Measurements from ENCODE around the gene SMDT1. TPM values are rescaled to one million over a fixed set of nuclear protein-coding genes. Genes with fewer than 3 reads are reported as not detected.

SMDT1 gene
- total and polyA plus RNA-seq, 12 donors: 111 to 197 (median 135) TPM

GRCh38 chr22:42056757-42057511, 22.6 kb upstream of the SMDT1 start:
- no peaks in the 10 kb centered on the region for H3K27me3 ChIP-seq
- ATAC-seq (no peak), DNase-seq (no peak)
- H3K4me3 ChIP-seq: no peak overlapping the region
- H3K36me3 ChIP-seq: peaks cover 0 to 46% (median 21%) of the 10 kb centered on the region in 9 donors
- 98 to 100% methylated on average over 1 of the region's 1 CpG for WGBS, 2 donors
- peaks cover 0 to 26% (median 12%) of the 10 kb centered on the region in 11 donors for H3K9me3 ChIP-seq
- no peak overlapping the region for H3K27ac ChIP-seq
- no peaks in the 10 kb centered on the region for H3K4me1 ChIP-seq
- TF ChIP-seq, protein P1, sequence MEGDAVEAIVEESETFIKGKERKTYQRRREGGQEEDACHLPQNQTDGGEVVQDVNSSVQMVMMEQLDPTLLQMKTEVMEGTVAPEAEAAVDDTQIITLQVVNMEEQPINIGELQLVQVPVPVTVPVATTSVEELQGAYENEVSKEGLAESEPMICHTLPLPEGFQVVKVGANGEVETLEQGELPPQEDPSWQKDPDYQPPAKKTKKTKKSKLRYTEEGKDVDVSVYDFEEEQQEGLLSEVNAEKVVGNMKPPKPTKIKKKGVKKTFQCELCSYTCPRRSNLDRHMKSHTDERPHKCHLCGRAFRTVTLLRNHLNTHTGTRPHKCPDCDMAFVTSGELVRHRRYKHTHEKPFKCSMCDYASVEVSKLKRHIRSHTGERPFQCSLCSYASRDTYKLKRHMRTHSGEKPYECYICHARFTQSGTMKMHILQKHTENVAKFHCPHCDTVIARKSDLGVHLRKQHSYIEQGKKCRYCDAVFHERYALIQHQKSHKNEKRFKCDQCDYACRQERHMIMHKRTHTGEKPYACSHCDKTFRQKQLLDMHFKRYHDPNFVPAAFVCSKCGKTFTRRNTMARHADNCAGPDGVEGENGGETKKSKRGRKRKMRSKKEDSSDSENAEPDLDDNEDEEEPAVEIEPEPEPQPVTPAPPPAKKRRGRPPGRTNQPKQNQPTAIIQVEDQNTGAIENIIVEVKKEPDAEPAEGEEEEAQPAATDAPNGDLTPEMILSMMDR (IDR thresholded peaks at IDR 0.05): no peak
- intact Hi-C loops (cut with DNase I): no loop called here

GRCh38 chr22:42060489-42060888, 19.0 kb upstream of the SMDT1 start:
- Histone ChIP-seq H3K36me3 (peaks cover 0 to 76% (median 27%) of the 10 kb centered on the region in 9 donors), H3K4me3 (no peak overlapping the region), H3K9me3 (peaks cover 0 to 26% (median 12%) of the 10 kb centered on the region in 11 donors), H3K27ac (no peak overlapping the region), H3K27me3 (no peaks in the 10 kb centered on the region), H3K4me1 (no peaks in the 10 kb centered on the region)
- no peak for ATAC-seq
- 90 to 96% methylated on average over 5 of the region's 5 CpGs for WGBS, 2 donors
- TF ChIP-seq, protein P1 (IDR thresholded peaks at IDR 0.05): no peak
- intact Hi-C loops (cut with DNase I): no loop called here
- DNase-seq: no peak

- Histone ChIP-seq H3K27ac (no peak overlapping the region), H3K4me1 (no peaks in the 10 kb centered on the region), H3K27me3 (no peaks in the 10 kb centered on the region), H3K9me3 (peaks cover 0 to 26% (median 12%) of the 10 kb centered on the region in 11 donors), H3K4me3 (no peak overlapping the region), H3K36me3 (peaks cover 0 to 81% (median 27%) of the 10 kb centered on the region in 9 donors)
- intact Hi-C loops (cut with DNase I): no loop called here
- TF ChIP-seq, protein P1 (IDR thresholded peaks at IDR 0.05): no peak
- WGBS, 2 donors: 94 to 96% methylated on average over 7 of the region's 7 CpGs
- DNase-seq (no peak), ATAC-seq (no peak)
Observed at GRCh38 chr22:42061041-42061440, 18.5 kb upstream of the SMDT1 start.

DNA sequence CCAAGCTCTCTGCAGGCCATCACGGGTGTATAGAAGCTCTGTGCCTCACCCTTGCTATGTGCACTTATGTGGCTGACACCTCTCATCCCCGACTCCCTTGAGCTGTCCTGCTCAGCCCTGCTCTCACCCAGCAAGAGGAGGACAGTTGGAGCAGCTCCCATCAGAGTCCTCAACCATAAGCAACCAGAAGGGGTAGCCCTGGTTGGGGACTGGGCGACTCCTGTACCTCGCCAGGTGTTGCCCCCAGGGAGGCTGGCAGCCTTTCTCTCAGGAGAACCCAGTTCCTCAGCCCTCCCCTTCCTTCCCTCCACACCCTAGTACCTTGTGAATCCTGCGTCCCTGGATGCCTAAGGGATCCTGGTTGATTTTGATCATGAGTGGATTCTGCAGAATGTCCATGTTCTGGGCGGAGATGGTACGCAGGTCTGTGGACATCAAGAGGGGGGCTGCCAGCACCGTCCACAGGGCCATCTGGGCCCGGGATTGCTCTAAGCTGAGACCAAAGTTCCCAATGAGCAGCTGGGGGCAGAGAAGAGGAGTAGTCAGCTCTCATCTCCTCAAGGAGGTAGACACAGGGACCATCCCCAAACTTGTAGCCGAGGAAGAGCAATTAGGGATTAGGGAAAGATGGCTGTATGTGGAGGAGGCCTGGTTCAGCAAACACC, 16.9 kb upstream of the SMDT1 start:
- ATAC-seq: no peak
- Histone ChIP-seq H3K27ac (no peak overlapping the region), H3K4me1 (no peaks in the 10 kb centered on the region), H3K4me3 (no peak overlapping the region), H3K27me3 (no peaks in the 10 kb centered on the region), H3K9me3 (peaks cover 0 to 11% (median 0%) of the 10 kb centered on the region in 11 donors), H3K36me3 (peaks cover 0 to 97% (median 42%) of the 10 kb centered on the region in 9 donors)
- no peak for DNase-seq
- TF ChIP-seq, protein P1 (IDR thresholded peaks at IDR 0.05): no peak
- WGBS, 2 donors: 89 to 95% methylated on average over 10 of the region's 10 CpGs
- intact Hi-C loops (cut with DNase I): no loop called here

Data from heart right ventricle (tissue), 16 donors.